HG02571 (cell line): ENCODE data around the gene CDKN2C.
"Not testable (repeated sequence)": the region's sequence is repeated elsewhere in the genome, so short reads cannot be mapped to it uniquely, and the experiment has no call there.

Experiments used
- ATAC-seq: cut with Tn5 transposase; IDR thresholded peaks from one replicate; pipeline ENCODE4 v1.9.1; 2021; ENCODE audit warnings: mild to moderate bottlenecking, moderate library complexity; ENCODE audit not compliant: unreplicated experiment

The CDKN2C gene

GRCh38 chr1:50978144-50978851 is 8.3 kb downstream of the CDKN2C start:
- ATAC-seq = peak; percentile 50

DNA sequence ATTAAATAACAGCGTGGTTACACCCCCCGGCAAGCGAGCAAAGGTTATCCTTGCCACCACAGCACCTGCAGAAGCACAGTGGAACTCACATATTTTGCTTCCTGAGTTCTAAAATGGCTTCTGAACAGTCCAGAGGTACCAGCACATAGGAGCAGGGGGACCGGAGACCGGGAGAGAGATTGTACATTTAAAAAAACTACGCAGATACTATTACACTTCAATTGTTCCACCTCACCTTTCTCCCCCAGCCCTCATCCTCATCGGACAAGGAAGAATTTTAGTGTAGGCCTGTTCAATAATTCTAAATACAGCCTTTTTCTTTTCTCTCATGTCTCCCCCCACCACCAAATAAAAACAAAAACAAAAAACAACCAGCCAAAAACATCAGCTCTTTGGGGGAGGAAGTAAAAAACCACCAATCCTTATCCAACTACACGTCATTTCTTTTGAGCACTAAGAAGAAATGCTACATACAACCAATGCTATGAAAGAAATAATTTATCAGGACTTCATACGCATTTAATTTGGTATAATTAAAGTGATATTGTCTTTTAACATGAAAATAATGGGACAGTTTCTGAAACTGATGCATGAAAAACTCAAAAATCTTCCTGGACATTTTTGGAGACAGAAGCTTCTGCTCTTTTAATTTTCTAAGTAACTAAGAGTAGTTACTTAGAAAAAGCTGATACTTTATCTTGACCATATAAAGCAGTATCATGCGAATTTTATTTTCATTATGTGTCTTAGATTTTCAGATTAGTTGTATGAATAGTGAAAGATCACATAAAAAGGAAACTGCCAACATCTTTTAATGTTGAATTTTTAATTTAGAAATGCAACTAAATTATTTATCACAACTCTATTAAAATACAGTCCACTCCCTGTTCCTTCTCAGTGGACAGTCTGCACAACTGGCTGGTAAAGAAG is 9.1 kb downstream of the CDKN2C start:
- ATAC-seq = no peak

DNA sequence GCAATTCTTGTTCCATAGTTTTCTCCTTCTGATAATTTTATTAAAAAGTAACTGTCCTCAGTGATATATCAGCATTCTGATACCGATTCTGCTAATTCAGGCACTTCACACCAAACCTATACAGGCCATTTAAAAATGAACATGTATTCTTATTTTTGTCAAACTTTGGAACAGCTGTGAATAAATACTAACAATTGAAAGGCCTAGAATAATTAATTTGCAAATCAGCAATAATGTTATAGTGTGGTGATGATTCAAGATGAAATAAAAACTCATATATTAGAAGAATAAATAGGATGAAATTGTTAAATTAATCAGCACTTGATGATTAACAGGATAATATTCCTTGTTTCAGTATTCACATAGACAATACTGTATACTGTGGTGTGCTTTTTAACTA is 9.9 kb downstream of the CDKN2C start:
- no peak for ATAC-seq

- ATAC-seq = no peak
Observed at GRCh38 chr1:50980505-50980904, 10.5 kb downstream of the CDKN2C start.

DNA sequence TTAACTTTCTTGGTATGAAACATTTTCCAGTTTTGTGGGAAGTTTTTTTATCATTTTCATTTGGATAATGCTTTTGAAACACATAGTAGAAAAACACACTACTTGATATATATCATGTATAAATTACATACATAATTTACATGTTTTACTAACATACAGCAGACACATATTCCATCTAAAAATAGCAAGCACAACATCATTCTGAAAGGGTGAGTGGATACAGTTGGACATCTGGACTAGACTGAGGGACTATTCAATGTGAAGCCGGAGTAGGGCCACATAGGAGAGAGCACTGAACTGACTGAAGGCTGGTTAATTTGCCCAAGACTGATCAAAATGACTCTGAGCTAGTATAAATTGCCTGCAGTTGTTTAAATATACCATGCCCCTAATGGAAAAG is 11.7 kb downstream of the CDKN2C start:
- ATAC-seq = no peak

DNA sequence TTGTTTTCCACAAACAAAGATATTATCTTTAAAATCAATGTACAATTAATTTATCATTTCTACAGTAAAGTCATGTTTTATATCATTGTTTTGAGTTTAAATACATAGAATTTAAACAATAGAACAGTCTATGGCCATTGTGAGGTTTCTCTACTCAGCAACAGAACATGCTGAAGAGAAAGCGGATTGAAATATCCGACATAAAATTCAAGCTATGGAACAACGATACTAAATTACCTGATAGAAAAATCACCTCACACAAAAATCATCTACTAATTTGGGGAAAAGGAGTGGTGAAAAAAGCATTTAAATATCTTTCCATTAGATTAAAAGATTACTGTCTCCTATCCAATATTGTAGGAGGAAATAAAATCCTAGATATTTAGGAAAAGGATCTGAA is 12.6 kb downstream of the CDKN2C start:
- ATAC-seq = no peak

DNA sequence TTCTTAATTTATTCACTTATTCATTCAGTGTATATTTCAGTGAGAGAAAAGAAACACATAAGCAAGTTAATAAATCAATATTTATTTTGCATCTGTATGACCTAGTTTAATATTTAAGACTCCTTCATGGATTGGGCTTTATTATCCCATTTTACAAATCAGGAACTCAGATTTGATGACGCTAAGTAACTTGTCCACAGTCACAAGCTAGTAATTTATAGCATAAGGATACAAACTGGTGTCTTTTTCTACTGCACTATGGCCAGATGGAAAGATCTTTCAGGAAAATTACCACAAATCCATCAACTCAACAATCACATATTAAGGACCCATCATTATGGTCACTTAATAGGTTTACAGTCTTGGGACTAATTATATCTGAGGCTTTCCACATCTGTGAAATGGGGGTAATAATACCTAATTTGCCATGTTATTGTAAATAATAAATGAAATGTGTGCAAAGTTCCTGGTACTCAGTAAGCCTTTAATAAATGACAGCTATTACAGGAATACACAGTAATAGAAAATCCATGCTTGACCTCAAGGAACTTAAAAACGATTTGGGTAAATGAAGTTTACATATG is 13.3 kb downstream of the CDKN2C start:
- no peak for ATAC-seq

- ATAC-seq = no peak
Observed at GRCh38 chr1:50985094-50985493, 15.0 kb downstream of the CDKN2C start.

DNA sequence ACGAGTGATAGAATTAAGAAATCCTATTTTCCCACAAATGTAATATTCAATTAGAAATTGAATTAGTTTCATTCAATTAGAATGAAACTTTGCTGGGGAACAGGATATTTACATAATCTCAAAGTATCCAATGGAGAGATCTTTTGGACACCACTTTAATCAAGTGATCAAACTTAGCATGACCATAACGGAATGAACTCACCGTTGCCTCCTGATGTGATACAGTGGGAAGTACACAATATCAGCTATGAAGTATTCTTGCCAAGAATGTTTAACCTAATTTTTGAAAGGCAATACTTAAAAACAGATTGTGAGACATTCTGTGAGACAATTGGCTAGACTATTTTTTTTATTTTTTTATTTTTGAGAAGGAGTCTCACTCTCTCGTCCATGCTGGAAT is 16.6 kb downstream of the CDKN2C start:
- ATAC-seq = no peak

GRCh38 chr1:50989694-50990093 is 19.6 kb downstream of the CDKN2C start:
- no peak for ATAC-seq

GRCh38 chr1:50992532-50993318 is 22.7 kb downstream of the CDKN2C start:
- no peak for ATAC-seq

DNA sequence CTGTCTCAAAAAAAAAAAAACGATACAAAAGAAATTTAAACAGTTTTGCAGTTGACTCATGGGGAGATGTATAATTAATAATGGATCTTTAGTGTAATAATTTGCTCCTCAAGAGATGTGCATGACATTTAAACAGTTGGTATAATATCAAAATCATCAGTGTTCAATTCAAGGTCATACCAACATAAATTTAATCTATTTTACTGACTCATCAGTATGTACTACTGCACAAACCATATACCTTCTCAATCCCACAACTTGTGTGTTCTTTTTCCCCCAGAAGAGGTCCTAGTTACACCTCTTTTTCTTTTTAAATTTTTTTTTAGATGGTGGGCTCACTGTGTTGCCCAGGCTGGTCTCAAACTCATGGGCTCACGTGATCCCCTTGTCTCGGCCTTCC is 23.6 kb downstream of the CDKN2C start:
- no peak for ATAC-seq

DNA sequence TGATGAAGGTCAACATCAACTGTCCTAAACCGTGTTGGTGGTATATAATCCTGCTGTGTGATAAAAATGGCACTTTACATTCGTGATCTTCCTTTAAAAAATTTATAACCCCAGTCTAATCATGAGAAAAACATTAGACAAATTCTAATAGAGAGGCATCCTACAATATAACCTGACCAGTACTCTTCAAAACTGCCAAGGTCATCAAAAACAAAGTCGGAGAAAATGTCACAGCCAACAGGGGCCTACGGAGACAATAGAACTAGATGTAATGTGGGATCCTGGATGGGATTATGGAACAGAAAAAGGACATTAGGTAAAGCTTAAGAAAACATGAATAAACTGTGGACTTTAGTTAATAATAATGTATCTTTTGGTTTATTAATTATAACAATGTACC is 25.0 kb downstream of the CDKN2C start:
- ATAC-seq = no peak

DNA sequence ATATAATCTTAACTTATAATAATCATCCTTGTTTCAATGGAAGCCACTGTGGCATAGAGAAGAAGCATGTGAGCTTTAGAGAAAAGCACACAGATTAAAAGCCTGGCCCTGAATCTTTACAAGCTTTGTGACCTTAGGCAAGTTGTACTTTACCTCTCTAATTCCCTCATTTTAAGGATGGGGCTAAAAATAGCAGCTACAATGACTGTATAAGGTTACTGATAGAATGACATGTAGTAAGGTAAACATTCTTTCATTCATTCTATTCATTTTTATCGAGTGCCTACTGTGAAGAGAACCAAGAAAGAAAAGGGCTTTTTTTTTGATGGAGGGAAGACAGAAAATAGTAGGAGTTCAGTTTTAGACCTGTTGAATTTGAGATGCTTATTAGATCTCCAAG is 25.6 kb downstream of the CDKN2C start:
- no peak for ATAC-seq

DNA sequence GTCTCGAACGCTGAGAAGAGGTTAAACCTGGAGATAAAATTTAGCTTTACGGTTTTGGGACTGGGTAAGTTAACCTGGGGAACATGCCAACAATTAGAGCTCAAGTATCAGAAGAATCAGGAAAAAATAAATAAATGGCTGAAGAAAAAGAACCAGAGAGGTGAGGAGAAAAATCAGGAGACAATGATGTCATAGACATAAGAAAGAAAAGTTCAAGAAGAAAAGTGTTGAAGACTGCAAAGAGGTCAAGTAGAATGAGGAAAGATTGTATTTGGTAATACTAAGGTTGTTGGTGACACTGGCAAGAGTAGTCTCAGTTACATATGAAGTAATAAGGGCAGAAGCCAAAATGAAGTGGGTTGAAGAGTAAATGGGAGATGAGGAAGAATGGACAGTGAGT is 26.0 kb downstream of the CDKN2C start:
- ATAC-seq = no peak

GRCh38 chr1:50999375-50999774 is 29.3 kb downstream of the CDKN2C start:
- ATAC-seq = not testable (repeated sequence)

GRCh38 chr1:51000160-51000559 is 30.1 kb downstream of the CDKN2C start:
- ATAC-seq = no peak

DNA sequence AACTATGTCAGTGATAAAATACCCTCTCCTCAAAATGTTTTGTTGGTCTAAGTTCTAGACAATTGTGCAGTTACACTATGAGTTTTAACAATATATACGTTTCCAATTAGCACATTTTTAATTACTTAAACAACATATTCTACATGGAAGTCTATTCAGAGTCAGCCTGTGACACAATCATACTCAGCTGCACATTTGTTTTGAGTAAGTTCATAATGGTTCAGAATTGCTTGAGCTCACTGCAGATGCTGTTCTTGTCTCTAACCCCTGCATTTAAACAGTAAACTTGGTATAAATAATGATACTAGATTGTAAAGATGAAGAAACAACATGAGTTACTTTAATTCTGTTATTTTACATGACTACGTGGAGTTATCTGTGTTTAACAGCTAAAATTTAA is 30.6 kb downstream of the CDKN2C start:
- ATAC-seq = no peak

DNA sequence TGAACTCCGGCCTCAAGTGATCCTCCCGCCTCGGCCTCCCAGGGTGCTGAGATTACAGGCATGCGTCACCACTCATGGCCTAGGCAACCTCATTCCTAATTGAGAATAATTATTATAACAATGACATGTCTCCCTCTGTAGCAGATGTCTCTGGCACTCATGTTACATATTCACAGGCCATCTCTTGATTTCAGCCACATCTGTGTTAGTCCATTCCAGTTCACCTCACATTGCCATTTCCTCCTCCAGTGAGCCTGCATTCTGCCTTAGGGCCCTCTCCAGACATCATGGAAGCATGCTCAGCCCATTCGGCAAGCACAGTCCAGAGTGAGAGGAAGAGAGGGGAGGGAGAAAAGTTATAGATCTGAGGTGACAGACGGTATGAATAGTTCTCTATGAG is 32.5 kb downstream of the CDKN2C start:
- ATAC-seq = no peak

GRCh38 chr1:51005549-51005948 is 35.5 kb downstream of the CDKN2C start:
- not testable (repeated sequence) for ATAC-seq

GRCh38 chr1:51009381-51009780 is 39.3 kb downstream of the CDKN2C start:
- ATAC-seq = no peak
